K562 (cell line): ENCODE results near the gene RASL12. TPM values are rescaled to one million over a fixed set of nuclear protein-coding genes. Genes with fewer than 3 reads are reported as not detected.

Experiments used
- ATAC-seq: fragments of 200-7000 bp; cut with Tn5 transposase; 3 replicates; pipeline ENCODE4 v1.9.1; 2020; ENCODE audit warnings: moderate library complexity
- BruUV-seq: library from RNA; stranded (reverse); fragments of 400-500 nt; replicated peaks from 2 replicates; lab custom pipeline; 2021; lab: Mats Ljungman, UMichigan
- CTCF ChIA-PET: fragments of 300-600 bp; formaldehyde crosslinking; extraction: SDS; loops from one replicate; lab custom pipeline; 2021; ENCODE audit warnings: low intra/inter-chr PET ratio; lab: Yijun Ruan, JAX
- POLR2A ChIA-PET: fragments of 300-600, 350-650 bp; sonication (Branson Sonifier 250); formaldehyde crosslinking; extraction: SDS; loops from one replicate; lab custom pipeline; 2021; ENCODE audit warnings: antibody characterized with exemption, inconsistent platforms; lab: Yijun Ruan, JAX
- DNase-seq, 4 experiments: peaks; one replicate each; pipeline versions ENCODE4 v3.0.0 to v3.0.0-alpha.2; 2011 to 2018; ENCODE audit warnings: low spot score in 3 of 4, mixed read lengths in 3 of 4; ENCODE audit errors: extremely low read depth in 1 of 4
- FAIRE-seq: peaks from 2 replicates; lab custom pipeline; 2011; peaks lifted over from hg19 to GRCh38; lab: Jason Lieb, UNC
- H2AFZ ChIP-seq: 2 replicates; pipeline ENCODE4 v1.6.0; 2011; ENCODE audit warnings: low read depth, low read length, control low read depth, inconsistent platforms
- H3K27ac ChIP-seq: fragments of 200-600 bp; 3 replicates; pipeline ENCODE4 v1.8.0; 2011; ENCODE audit warnings: low read depth, mild to moderate bottlenecking, control low read depth, inconsistent platforms, low read length, moderate library complexity, mixed read lengths; ENCODE audit errors: extremely low read depth
- H3K27me3 ChIP-seq, 2 experiments: fragments of 300-600 bp in 1 of 2; 2 replicates in 1 of 2; 3 replicates in 1 of 2; pipeline versions ENCODE4 v1.6.0 to v1.8.0; 2011; ENCODE audit warnings: inconsistent platforms in 2 of 2, low read length in 2 of 2, mild to moderate bottlenecking in 1 of 2, mixed read lengths in 1 of 2, moderate library complexity in 1 of 2; ENCODE audit not compliant: control insufficient read depth in 2 of 2, insufficient read depth in 2 of 2
- H3K36me3 ChIP-seq: fragments of 300-600 bp; 3 replicates; pipeline ENCODE4 v1.8.0; 2011; ENCODE audit warnings: mild to moderate bottlenecking, low read length, inconsistent platforms; ENCODE audit not compliant: control insufficient read depth, insufficient read depth
- H3K4me1 ChIP-seq, 2 experiments: fragments of 200-600 bp in 1 of 2; replicated peaks in 1 of 2; 2 replicates in 1 of 2; 3 replicates in 1 of 2; pipeline versions ENCODE4 v1.5.1 to v1.8.0; 2011; ENCODE audit warnings: inconsistent platforms in 2 of 2, low read length in 2 of 2, mild to moderate bottlenecking in 1 of 2, mixed read lengths in 1 of 2, moderate library complexity in 1 of 2; ENCODE audit not compliant: control insufficient read depth in 2 of 2, insufficient read depth in 2 of 2
- H3K4me2 ChIP-seq: 2 replicates; pipeline ENCODE4 v1.6.1; 2011; ENCODE audit warnings: low read length, control low read depth, inconsistent platforms, mixed read lengths; ENCODE audit not compliant: insufficient read depth
- H3K4me3 ChIP-seq: fragments of 200-600 bp; sonication (generic), shearing (Covaris generic); 2 replicates; pipeline ENCODE4 v1.5.1; 2016; ENCODE audit warnings: control low read depth, inconsistent platforms
- H3K79me2 ChIP-seq: fragments of 200-600 bp; 3 replicates; pipeline ENCODE4 v1.8.0; 2011; ENCODE audit warnings: low read length, inconsistent platforms; ENCODE audit not compliant: control insufficient read depth, insufficient read depth
- H3K9ac ChIP-seq, 2 experiments: 2 replicates each; pipeline versions ENCODE4 v1.6.0 to v1.6.1; 2011; ENCODE audit warnings: low read depth in 2 of 2, low read length in 2 of 2, control low read depth in 1 of 2, inconsistent platforms in 1 of 2, mild to moderate bottlenecking in 1 of 2, mixed read lengths in 1 of 2; ENCODE audit not compliant: insufficient read depth in 1 of 2
- H3K9me1 ChIP-seq: one replicate; pipeline ENCODE4 v1.6.0; 2011; ENCODE audit warnings: inconsistent platforms, mild to moderate bottlenecking, low read length, moderate library complexity; ENCODE audit not compliant: control insufficient read depth, insufficient read depth
- H3K9me3 ChIP-seq: replicated peaks from 2 replicates; pipeline ENCODE4 v1.5.1; 2011; ENCODE audit warnings: low read depth, low read length, inconsistent platforms; ENCODE audit not compliant: control insufficient read depth, insufficient read depth
- H4K20me1 ChIP-seq: replicated peaks from 2 replicates; pipeline ENCODE4 v1.6.1; 2011; ENCODE audit warnings: low read length, inconsistent platforms, mixed read lengths; ENCODE audit not compliant: control insufficient read depth, insufficient read depth
- CHCHD3 ChIP-seq: fragments of 250-450 bp; sonication (Bioruptor Pico); IDR thresholded peaks from 2 replicates; pipeline ENCODE4 v2.1.2; 2022; ENCODE audit warnings: mild to moderate bottlenecking
- CTCFL ChIP-seq: IDR thresholded peaks from 2 replicates; pipeline ENCODE4 v1.6.1; 2011; ENCODE audit warnings: borderline replicate concordance, low read depth, mild to moderate bottlenecking, moderate library complexity, low read length; ENCODE audit not compliant: insufficient read depth, poor library complexity, severe bottlenecking
- DPF2 ChIP-seq: fragments of 450-650 bp; IDR thresholded peaks from 2 replicates; pipeline ENCODE4 v1.6.1; 2016
- E2F3 ChIP-seq: fragments of 250-450 bp; sonication (Bioruptor Pico); IDR thresholded peaks from 2 replicates; pipeline ENCODE4 v1.4.0; 2020; ENCODE audit warnings: mild to moderate bottlenecking
- HMG20A ChIP-seq: fragments of 450-650 bp; formaldehyde crosslinking; conservative IDR thresholded peaks from 2 replicates; pipeline ENCODE4 v1.4.0; 2020; ENCODE audit warnings: mild to moderate bottlenecking, mixed read lengths
- KAT7 ChIP-seq: sonication (generic); formaldehyde crosslinking; IDR thresholded peaks from 2 replicates; pipeline ENCODE4 v1.8.0; 2022; ENCODE audit warnings: missing genetic modification reagents, mild to moderate bottlenecking, borderline replicate concordance
- NR2F6 ChIP-seq: fragments of 450-650 bp; formaldehyde crosslinking; IDR thresholded peaks from 2 replicates; pipeline ENCODE4 v1.4.0; 2020; ENCODE audit warnings: mild to moderate bottlenecking
- PCBP1 ChIP-seq: fragments of 200-400 bp; formaldehyde crosslinking; IDR thresholded peaks from 2 replicates; pipeline ENCODE4 v1.6.1; 2018; ENCODE audit warnings: mild to moderate bottlenecking, low read depth, low read length; ENCODE audit not compliant: poor library complexity, severe bottlenecking
- SIRT6 ChIP-seq: IDR thresholded peaks from one replicate; pipeline ENCODE4 v1.6.1; 2012; ENCODE audit warnings: low read depth, mild to moderate bottlenecking, control low read depth, inconsistent platforms, low read length, moderate library complexity
- TSC22D4 ChIP-seq: fragments of 450-650 bp; IDR thresholded peaks from 2 replicates; pipeline ENCODE4 v1.6.1; 2016; ENCODE audit warnings: missing genetic modification characterization, missing biosample characterization, control low read depth
- XRCC5 ChIP-seq: fragments of 200-400 bp; formaldehyde crosslinking; IDR thresholded peaks from 2 replicates; pipeline ENCODE4 v1.6.1; 2017; ENCODE audit warnings: low read depth, mild to moderate bottlenecking, low read length
- ZNF584 ChIP-seq: fragments of 200-800 bp; sonication (Bioruptor generic); IDR thresholded peaks from 2 replicates; pipeline ENCODE4 v1.6.1; 2016; ENCODE audit warnings: low read depth, mild to moderate bottlenecking, missing genetic modification characterization, missing compliant biosample characterization
- whole genome bisulfite sequencing: fragments of 100-300 bp; shearing (Covaris generic); methylation state at CpG from one replicate; pipeline ENCODE4 v1.1.6; 2016; ENCODE audit warnings: low coverage, mixed read lengths; ENCODE audit not compliant: insufficient coverage; ENCODE audit errors: missing lambda C conversion rate; 5-methylcytosine and 5-hydroxymethylcytosine counted together
- in situ Hi-C: fragments of 300-500 bp; cut with MboI; formaldehyde crosslinking; loops from 4 replicates; pipeline ENCODE4 v1.15.0; 2018; ENCODE audit warnings: inconsistent platforms, mixed read lengths
- intact Hi-C: fragments of 100-400 bp; cut with micrococcal nuclease; formaldehyde crosslinking; loops from 2 replicates; pipeline ENCODE4 v1.14.2; 2022
- polyA plus RNA-seq, 8 experiments: library from polyadenylated mRNA; depleted of rRNA in 4 of 8; stranded (reverse) in 5 of 8; unstranded in 3 of 8; fragments of >200 nt; fragmentation: Nextera tagmentation in 2 of 8; fragmentation: Illumina TruSeq in 1 of 8; extraction: Ambion mirVana in 2 of 8; extraction: Trizol in 1 of 8; gene quantifications; 2 replicates each; pipeline versions ENCODE4 v1.2.1 to v1.2.3, GENCODE V29; 2011 to 2014; ENCODE audit warnings: inconsistent platforms in 1 of 8, missing spikeins in 1 of 8
- total RNA-seq, 7 experiments: library from RNA; depleted of rRNA in 6 of 7; stranded (reverse); fragments of >200 nt in 6 of 7; fragmentation: Illumina TruSeq in 2 of 7; extraction: Trizol in 2 of 7; gene quantifications; 2 replicates each; pipeline versions ENCODE4 v1.2.1 to v1.2.3, GENCODE V29; 2011 to 2021; ENCODE audit warnings: low replicate concordance in 1 of 7

Gene RASL12
- total and polyA plus RNA-seq, 9 of the 15 experiments (the other 6 are each of a cell fraction or from before 2014, with no cell fraction given) = not detected

GRCh38 chr15:65059369-65059750, 8.4 kb downstream of the RASL12 start:
- Histone ChIP-seq H3K4me3 (no peak overlapping the region), H3K9me1 (no peaks in the 10 kb centered on the region), H3K9me3 (no peaks in the 10 kb centered on the region), H3K4me1 (peaks cover 0 to 6% of the 10 kb centered on the region in 2 experiments; a peak in 1 of 5 replicates), H3K27ac (no peak overlapping the region), H3K4me2 (no peak overlapping the region), H4K20me1 (no peaks in the 10 kb centered on the region; the same call in none of the 2 replicates), H3K79me2 (no peaks in the 10 kb centered on the region)
- no peak for ATAC-seq
- CTCF ChIA-PET = no interaction called here
- POLR2A ChIA-PET = interaction anchor here (1.0 kb wide), 1 partner anchor 245 kb away, joined by 4 read pairs; the partner anchor contains the start of gene RNU5B-1
- FAIRE-seq = no peak
- DNase-seq = no peak
- no TSS peak for BruUV-seq
- TF ChIP-seq NR2F6 (no peak), KAT7 (CRISPR knock-in tag) (no peak), CTCFL (no peak), DPF2 (no peak), ZNF584 (CRISPR knock-in tag) (no peak), PCBP1 (no peak), HMG20A (CRISPR knock-in tag) (no peak), E2F3 (CRISPR knock-in tag) (no peak), XRCC5 (no peak), CHCHD3 (CRISPR knock-in tag) (no peak), SIRT6 (no peak), TSC22D4 (tag) (no peak)
- TF ChIP-seq, all 486 proteins: peak for 0
- intact Hi-C loops (no loop called here), in situ Hi-C loops (loop anchor here (10.0 kb wide), 2 partner anchors 235 to 325 kb away; partner anchors contain the start of gene RNU5A-1)
- Histone ChIP-seq H3K27me3 (peaks cover 17 to 44% of the 10 kb centered on the region in 2 experiments), H3K9ac (no peak overlapping the region), H3K36me3 (no peaks in the 10 kb centered on the region), H2AFZ (no peak overlapping the region)
- 3% methylated on average over 3 of the region's 3 CpGs for WGBS
